MM.1S (cell line): ENCODE measurements around the gene NUDT8.

ENCODE experiments used
- DNase-seq: peaks from one replicate; pipeline ENCODE4 v3.0.0-alpha.2; 2015
- H2AFZ ChIP-seq: fragments of 300-600 bp; sonication (generic); 2 replicates; pipeline ENCODE4 v1.6.0; 2016; ENCODE audit warnings: antibody characterized with exemption, low read length
- H3F3A ChIP-seq: fragments of 300-600 bp; sonication (generic); 2 replicates; pipeline ENCODE4 v1.6.1; 2016; ENCODE audit warnings: mild to moderate bottlenecking, antibody characterized with exemption, low read length, moderate library complexity, mixed read lengths; ENCODE audit not compliant: insufficient read depth
- H3K27ac ChIP-seq: fragments of 300-600 bp; sonication (generic); 2 replicates; pipeline ENCODE4 v1.5.1; 2016; ENCODE audit warnings: mild to moderate bottlenecking, low read length
- H3K27me3 ChIP-seq: fragments of 300-600 bp; sonication (generic); replicated peaks from 2 replicates; pipeline ENCODE4 v1.6.0; 2016; ENCODE audit warnings: low read length; ENCODE audit not compliant: insufficient read depth
- H3K36me3 ChIP-seq: fragments of 300-600 bp; sonication (generic); replicated peaks from 2 replicates; pipeline ENCODE4 v1.6.1; 2016; ENCODE audit warnings: mild to moderate bottlenecking, low read length, mixed read lengths; ENCODE audit not compliant: insufficient read depth
- H3K4me1 ChIP-seq: fragments of 300-600 bp; sonication (generic); 2 replicates; pipeline ENCODE4 v1.6.1; 2016; ENCODE audit warnings: low read length, mixed read lengths
- H3K4me2 ChIP-seq: fragments of 300-600 bp; sonication (generic); 2 replicates; pipeline ENCODE4 v1.6.0; 2016; ENCODE audit warnings: low read depth, low read length
- H3K4me3 ChIP-seq: fragments of 300-600 bp; sonication (generic); 2 replicates; pipeline ENCODE4 v1.5.1; 2016; ENCODE audit warnings: low read length, mixed read lengths
- H3K79me2 ChIP-seq: fragments of 300-600 bp; sonication (generic); 2 replicates; pipeline ENCODE4 v1.6.1; 2016; ENCODE audit warnings: mixed run types, low read length, mixed read lengths
- H3K9ac ChIP-seq: fragments of 300-600 bp; sonication (generic); 2 replicates; pipeline ENCODE4 v1.6.1; 2016; ENCODE audit warnings: low read length, mixed read lengths
- H3K9me2 ChIP-seq: fragments of 300-600 bp; sonication (generic); replicated peaks from 2 replicates; pipeline ENCODE4 v1.6.1; 2016; ENCODE audit warnings: mild to moderate bottlenecking, low read length, mixed read lengths; ENCODE audit not compliant: insufficient read depth
- H3K9me3 ChIP-seq: fragments of 300-600 bp; sonication (generic); replicated peaks from 2 replicates; pipeline ENCODE4 v1.6.1; 2016; ENCODE audit warnings: mild to moderate bottlenecking, low read length, mixed read lengths; ENCODE audit not compliant: insufficient read depth
- H4K20me1 ChIP-seq: fragments of 300-600 bp; sonication (generic); 2 replicates; pipeline ENCODE4 v1.6.1; 2016; ENCODE audit warnings: mild to moderate bottlenecking, low read length, moderate library complexity, mixed read lengths; ENCODE audit not compliant: insufficient read depth
- CTCF ChIP-seq: fragments of 300-600 bp; sonication (generic); IDR thresholded peaks from 2 replicates; pipeline ENCODE4 v1.5.1; 2016; ENCODE audit warnings: antibody characterized with exemption, low read length, mixed read lengths
- EZH2 ChIP-seq: fragments of 300-600 bp; sonication (generic); optimal IDR thresholded peaks from 2 replicates; pipeline ENCODE3; 2017; ENCODE audit warnings: low read depth, mild to moderate bottlenecking, antibody characterized with exemption, low read length, mixed read lengths
- EZH2phosphoT487 ChIP-seq: fragments of 300-600 bp; sonication (generic); IDR thresholded peaks from 2 replicates; pipeline ENCODE4 v1.6.1; 2018; ENCODE audit warnings: antibody characterized with exemption, low read length

The NUDT8 gene

GRCh38 chr11:67614730-67615714 lies 14.7 kb downstream of the NUDT8 start:
- Histone ChIP-seq H3K27ac (peak overlapping the region; percentile 85; the same call in 1 of the 2 replicates), H3K4me3 (peak overlapping the region; percentile 51; the same call in 1 of the 2 replicates), H4K20me1 (no peaks in the 10 kb centered on the region), H3K4me2 (peak overlapping the region; percentile 85), H3K4me1 (peaks cover 24% of the 10 kb centered on the region), H3K79me2 (0 out of 2 replicates have a peak, but pooled peaks cover 4% of the 10 kb centered on the region), H3K9me3 (no peaks in the 10 kb centered on the region), H3K27me3 (no peaks in the 10 kb centered on the region), H3K9ac (peak overlapping the region; percentile 71), H3K36me3 (no peaks in the 10 kb centered on the region; the same call in none of the 2 replicates), H3F3A (peaks cover 16% of the 10 kb centered on the region), H3K9me2 (no peaks in the 10 kb centered on the region), H2AFZ (peak overlapping the region; percentile 54; the same call in 1 of the 2 replicates)
- peak; percentile 60 for DNase-seq
- TF ChIP-seq EZH2phosphoT487, result no peak
- no peak for TF ChIP-seq EZH2
- TF ChIP-seq CTCF, result peak; percentile 62

DNA sequence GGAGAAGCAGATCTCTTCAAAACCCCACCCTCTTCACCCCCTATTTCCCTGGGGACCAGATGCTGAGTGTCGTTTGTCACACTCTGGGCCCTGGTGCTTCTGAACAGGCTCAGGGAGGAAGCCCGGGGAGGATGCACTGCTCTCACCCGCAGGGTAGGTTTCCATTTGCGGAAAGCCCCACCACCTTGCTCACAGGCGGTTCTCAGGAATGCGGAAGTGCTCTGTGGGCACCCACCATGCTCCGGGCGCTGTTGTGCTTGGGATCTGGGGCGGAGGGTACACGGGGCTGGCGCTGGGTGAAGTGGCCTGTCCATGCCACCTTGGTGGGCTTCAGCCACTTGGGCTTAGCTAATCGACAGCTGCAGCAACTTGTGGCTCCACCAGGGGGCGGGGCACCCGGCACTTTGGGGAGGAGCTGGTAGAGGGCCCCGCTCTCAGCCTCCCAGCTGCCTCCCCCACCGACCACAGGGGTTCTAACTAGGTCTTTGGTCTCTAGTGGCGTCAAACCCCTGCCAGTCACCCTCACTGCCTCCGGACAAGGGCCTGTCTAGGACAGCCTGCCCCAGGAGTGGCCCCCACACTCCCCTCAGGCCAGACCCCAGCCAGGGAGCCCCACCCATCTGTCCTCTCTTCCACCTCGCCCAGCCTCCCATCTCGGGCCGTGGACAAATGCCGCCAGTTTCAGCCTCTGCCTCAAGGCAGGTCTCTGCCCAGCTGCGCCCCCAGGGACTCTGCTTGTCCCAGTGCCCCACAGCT lies 15.6 kb downstream of the NUDT8 start:
- H3K4me3 ChIP-seq, result peak overlapping the region; percentile 51
- H3K9ac ChIP-seq, result peak overlapping the region; percentile 71
- peaks cover 24% of the 10 kb centered on the region for H3K4me1 ChIP-seq
- H3K4me2 ChIP-seq, result peak overlapping the region; percentile 85
- H2AFZ ChIP-seq, result peak overlapping the region; percentile 54
- no peaks in the 10 kb centered on the region for H3K9me2 ChIP-seq
- peaks cover 16% of the 10 kb centered on the region for H3F3A ChIP-seq
- H3K27ac ChIP-seq, result peak overlapping the region; percentile 85
- TF ChIP-seq CTCF (peak; percentile 37), EZH2phosphoT487 (no peak)
- DNase-seq, result peak; percentile 93
- no peaks in the 10 kb centered on the region for H4K20me1 ChIP-seq
- H3K9me3 ChIP-seq, result no peaks in the 10 kb centered on the region
- H3K27me3 ChIP-seq, result no peaks in the 10 kb centered on the region
- H3K36me3 ChIP-seq, result no peaks in the 10 kb centered on the region; the same call in none of the 2 replicates
- H3K79me2 ChIP-seq, result peaks cover 9% of the 10 kb centered on the region; the same call in 1 of the 2 replicates

DNA sequence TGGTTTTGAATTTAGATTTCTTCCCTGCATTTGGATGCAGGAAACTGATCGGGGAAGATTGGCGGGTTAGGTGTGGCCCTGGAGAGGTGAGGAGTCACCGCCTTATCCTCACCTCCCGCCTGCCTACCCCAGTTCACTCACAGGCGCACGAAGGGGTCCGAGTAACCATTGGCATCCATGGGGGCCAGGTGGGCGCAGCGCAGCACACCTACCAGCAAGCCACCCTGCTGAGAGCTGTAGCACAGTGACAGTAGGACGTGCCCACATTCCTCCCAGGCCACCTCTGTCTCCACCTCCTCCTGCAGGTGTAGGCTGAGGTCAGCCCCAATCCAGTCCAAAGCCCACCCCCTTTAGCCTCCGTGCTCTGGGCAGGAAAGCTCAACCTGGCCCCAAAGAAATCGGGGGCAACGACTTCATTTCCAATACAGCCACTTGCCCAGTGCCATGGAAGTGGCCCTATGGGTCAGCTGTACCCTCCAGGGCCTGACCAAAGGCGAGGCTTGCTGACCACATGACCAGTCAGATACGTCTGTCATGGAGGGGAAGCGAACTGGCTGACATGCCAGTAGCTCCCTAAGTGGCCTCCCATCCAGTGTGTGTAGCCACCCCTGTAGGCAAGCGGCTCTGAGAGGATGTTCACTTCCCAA lies 16.3 kb downstream of the NUDT8 start:
- Histone ChIP-seq H3K9ac (peak overlapping the region; percentile 71; the same call in 1 of the 2 replicates), H3K4me2 (peak overlapping the region; percentile 85), H3K4me3 (0 out of 2 replicates have a peak overlapping the region, but pooled peaks have one; percentile 51), H3K27me3 (no peaks in the 10 kb centered on the region), H3K27ac (peak overlapping the region; percentile 85), H3K36me3 (no peaks in the 10 kb centered on the region; the same call in none of the 2 replicates), H3K79me2 (peaks cover 15% of the 10 kb centered on the region), H3F3A (peaks cover 16% of the 10 kb centered on the region), H3K4me1 (peaks cover 24% of the 10 kb centered on the region), H2AFZ (peak overlapping the region; percentile 54), H4K20me1 (no peaks in the 10 kb centered on the region), H3K9me3 (no peaks in the 10 kb centered on the region), H3K9me2 (no peaks in the 10 kb centered on the region)
- DNase-seq, result no peak
- TF ChIP-seq EZH2phosphoT487, result no peak
- no peak for TF ChIP-seq EZH2
- no peak for TF ChIP-seq CTCF
